Esophagus squamous epithelium (tissue), 4 donors: ENCODE data around the gene CCL20.

Experiments
- POLR2A ChIP-seq, 4 donors: fragments of 450-650 bp; IDR thresholded peaks; one replicate each; pipeline ENCODE4 v1.6.1; 2017; ENCODE audit warnings: antibody characterized with exemption in 4 of 4, mild to moderate bottlenecking in 4 of 4, moderate library complexity in 3 of 4
- TF ChIP-seq, protein P1 (sequence below), 6 experiments: fragments of 450-650 bp in 4 of 6; fragments of 200-600 bp in 2 of 6; sonication (generic) in 2 of 6; IDR thresholded peaks; one replicate each; pipeline ENCODE4 v1.5.1; 2016 to 2019; ENCODE audit warnings: antibody characterized with exemption in 6 of 6, mild to moderate bottlenecking in 4 of 6, moderate library complexity in 4 of 6

GRCh38 chr2:227828477-227828912, 14.9 kb downstream of the CCL20 start:
- TF ChIP-seq, protein P1, sequence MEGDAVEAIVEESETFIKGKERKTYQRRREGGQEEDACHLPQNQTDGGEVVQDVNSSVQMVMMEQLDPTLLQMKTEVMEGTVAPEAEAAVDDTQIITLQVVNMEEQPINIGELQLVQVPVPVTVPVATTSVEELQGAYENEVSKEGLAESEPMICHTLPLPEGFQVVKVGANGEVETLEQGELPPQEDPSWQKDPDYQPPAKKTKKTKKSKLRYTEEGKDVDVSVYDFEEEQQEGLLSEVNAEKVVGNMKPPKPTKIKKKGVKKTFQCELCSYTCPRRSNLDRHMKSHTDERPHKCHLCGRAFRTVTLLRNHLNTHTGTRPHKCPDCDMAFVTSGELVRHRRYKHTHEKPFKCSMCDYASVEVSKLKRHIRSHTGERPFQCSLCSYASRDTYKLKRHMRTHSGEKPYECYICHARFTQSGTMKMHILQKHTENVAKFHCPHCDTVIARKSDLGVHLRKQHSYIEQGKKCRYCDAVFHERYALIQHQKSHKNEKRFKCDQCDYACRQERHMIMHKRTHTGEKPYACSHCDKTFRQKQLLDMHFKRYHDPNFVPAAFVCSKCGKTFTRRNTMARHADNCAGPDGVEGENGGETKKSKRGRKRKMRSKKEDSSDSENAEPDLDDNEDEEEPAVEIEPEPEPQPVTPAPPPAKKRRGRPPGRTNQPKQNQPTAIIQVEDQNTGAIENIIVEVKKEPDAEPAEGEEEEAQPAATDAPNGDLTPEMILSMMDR (IDR thresholded peaks at IDR 0.05): no peak
- no peak for TF ChIP-seq POLR2A (IDR thresholded peaks at IDR 0.05)
